Endothelial cell of umbilical vein (primary cell): ENCODE measurements around the gene PROZ.

Source experiments
- CTCF ChIP-seq, 2 donors: IDR thresholded peaks; 1 replicate in 1 of 2; 2 replicates in 1 of 2; pipeline ENCODE4 v1.5.1; 2011; ENCODE audit warnings: low read length in 2 of 2, mild to moderate bottlenecking in 2 of 2, moderate library complexity in 2 of 2, control low read depth in 1 of 2, inconsistent platforms in 1 of 2, low read depth in 1 of 2; ENCODE audit not compliant: insufficient read depth in 1 of 2; ENCODE audit errors: extremely low read depth in 1 of 2
- EZH2 ChIP-seq: IDR thresholded peaks from 2 replicates; pipeline ENCODE4 v1.6.1; 2012; ENCODE audit warnings: borderline replicate concordance, low read depth, mild to moderate bottlenecking, moderate library complexity, low read length, inconsistent platforms; ENCODE audit not compliant: severe bottlenecking
- FOS ChIP-seq: IDR thresholded peaks from 2 replicates; pipeline ENCODE4 v1.6.1; 2011; ENCODE audit warnings: mild to moderate bottlenecking, low read length, moderate library complexity, borderline replicate concordance; ENCODE audit not compliant: insufficient read depth
- GATA2 ChIP-seq: IDR thresholded peaks from 2 replicates; pipeline ENCODE4 v1.7.0; 2011; ENCODE audit warnings: low read depth, mild to moderate bottlenecking, moderate library complexity, mixed read lengths, low read length; ENCODE audit not compliant: insufficient read length, insufficient read depth
- JUN ChIP-seq: IDR thresholded peaks from 2 replicates; pipeline ENCODE4 v1.6.1; 2011; ENCODE audit warnings: borderline replicate concordance, low read depth; ENCODE audit not compliant: insufficient read length, insufficient read depth
- MYC ChIP-seq: IDR thresholded peaks from one replicate; pipeline ENCODE4 v1.6.1; 2011; ENCODE audit warnings: mild to moderate bottlenecking, low read depth, low read length
- POLR2A ChIP-seq: IDR thresholded peaks from 2 replicates; pipeline ENCODE4 v1.6.1; 2012; ENCODE audit warnings: low read depth, mild to moderate bottlenecking, control low read depth, low read length
- POLR2AphosphoS5 ChIP-seq: IDR thresholded peaks from 2 replicates; pipeline ENCODE4 v1.6.1; 2012; ENCODE audit warnings: low read depth, mild to moderate bottlenecking, control low read depth, low read length, moderate library complexity; ENCODE audit not compliant: insufficient read depth
- TF ChIP-seq, protein P1 (sequence below): IDR thresholded peaks from 2 replicates; pipeline ENCODE4 v1.6.1; 2011; ENCODE audit not compliant: insufficient read depth, insufficient read length

DNA sequence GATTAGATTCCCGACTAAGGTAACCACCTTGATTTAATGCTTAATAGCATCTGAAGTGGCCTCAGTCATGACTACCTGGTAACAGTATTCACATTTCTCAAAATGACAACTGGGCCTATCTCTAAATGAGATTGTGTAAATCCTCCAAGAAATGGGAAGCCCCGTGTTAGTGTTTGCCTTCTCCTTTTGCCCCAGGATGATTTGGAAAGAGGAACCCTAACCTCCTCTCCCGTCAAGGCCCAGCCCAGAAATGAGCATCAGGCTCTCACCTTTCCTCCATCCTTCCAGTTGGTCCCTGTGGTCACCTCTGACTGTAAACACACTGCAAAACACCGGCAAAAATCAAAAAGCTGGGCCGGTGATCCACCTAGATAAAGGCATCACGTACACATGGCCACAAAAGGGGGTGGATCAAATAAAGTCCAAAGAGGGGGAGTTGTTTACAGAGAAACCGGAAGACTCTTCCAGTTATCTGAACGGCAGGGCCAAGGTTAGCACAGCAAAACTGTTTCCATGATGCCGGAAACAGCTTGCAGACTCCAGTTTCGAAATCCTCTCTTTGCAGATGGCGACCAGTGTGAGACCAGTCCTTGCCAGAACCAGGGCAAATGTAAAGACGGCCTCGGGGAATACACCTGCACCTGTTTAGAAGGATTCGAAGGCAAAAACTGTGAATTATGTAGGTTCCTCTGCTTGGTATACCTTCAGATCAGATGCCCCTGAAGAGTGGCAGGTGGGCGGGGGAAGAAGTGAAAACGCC is 19.5 kb upstream of the PROZ start:
- TF ChIP-seq CTCF (IDR thresholded peaks at IDR 0.05; ENCODE audit: extremely low read depth in 1 of 2, insufficient read depth in 1 of 2, low read depth in 1 of 2, low read length in 2 of 2) (no peak), POLR2A (no peak), POLR2AphosphoS5 (no peak), MYC (no peak), EZH2 (no peak), JUN (no peak), GATA2 (no peak), FOS (no peak)
- TF ChIP-seq, protein P1, sequence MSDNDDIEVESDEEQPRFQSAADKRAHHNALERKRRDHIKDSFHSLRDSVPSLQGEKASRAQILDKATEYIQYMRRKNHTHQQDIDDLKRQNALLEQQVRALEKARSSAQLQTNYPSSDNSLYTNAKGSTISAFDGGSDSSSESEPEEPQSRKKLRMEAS, result no peak
